ENCODE measurements around the gene TIMP1.
"Not testable (repeated sequence)": the region's sequence is repeated elsewhere in the genome, so short reads cannot be mapped to it uniquely, and the experiment has no call there.

TIMP1 gene

DNA sequence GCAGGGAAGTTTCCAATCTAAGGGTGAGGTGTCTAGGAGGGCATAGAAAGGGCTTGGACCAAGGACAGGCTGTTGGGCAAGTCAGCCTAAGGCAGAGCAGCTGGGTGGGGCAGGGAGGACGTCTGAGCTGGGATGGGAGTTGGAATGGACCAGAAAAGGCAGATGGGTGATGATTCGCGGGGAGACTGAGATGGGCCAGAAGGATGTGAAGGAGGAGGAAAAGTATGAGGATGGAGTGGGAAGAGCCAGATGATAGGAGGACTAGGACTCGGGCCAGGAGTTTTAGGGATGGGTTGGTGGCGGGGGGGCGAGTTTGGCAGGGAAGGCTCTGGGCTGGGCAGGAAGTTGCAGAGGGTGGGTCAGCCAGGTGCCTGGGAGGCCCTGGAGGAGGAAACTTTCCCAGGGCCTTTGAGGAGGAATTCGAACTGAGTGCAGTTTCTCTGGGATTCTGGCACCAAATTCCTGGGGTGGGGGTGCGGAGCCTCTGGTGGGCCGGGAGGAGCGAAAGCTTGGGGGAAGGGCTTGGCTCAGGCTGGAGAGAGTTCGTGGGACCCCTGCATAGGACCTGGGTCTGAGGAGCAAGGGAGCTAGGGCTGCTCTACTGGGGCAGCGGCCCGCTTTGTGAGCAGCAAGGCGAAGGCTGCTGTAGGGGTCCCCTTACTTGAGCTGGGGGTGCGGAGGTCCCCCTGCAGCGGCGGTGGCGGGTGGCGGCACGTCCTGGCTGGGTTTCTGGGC lies 8.7 kb upstream of the TIMP1 start:
- DNase-seq (ENCODE audit: low read depth), result no peak

DNA sequence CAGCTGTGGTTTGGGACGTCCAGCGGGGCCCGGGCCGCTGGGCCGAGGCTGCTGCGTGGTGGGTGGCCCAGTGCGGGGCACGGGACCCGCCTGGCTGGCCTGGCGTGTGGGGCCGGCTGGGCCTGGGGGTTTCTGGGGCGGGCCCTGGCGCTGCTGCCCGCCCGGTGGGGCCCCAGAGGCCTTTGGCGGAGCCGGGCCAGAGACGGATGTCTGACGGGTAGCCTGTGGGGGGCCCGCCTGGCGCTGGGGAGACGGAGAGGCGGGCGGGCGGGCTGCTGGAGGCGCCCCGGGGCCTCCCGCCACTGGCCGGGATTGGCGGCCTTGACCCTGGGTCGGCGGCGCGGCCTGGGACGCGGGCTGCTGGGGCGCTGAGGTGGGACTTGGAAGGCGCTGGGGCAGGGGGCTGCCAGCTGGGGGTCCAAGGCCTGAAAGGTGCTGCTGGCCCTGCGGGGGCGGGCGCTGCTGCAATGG lies 8.1 kb upstream of the TIMP1 start:
- no peak for DNase-seq (ENCODE audit: low read depth)

DNA sequence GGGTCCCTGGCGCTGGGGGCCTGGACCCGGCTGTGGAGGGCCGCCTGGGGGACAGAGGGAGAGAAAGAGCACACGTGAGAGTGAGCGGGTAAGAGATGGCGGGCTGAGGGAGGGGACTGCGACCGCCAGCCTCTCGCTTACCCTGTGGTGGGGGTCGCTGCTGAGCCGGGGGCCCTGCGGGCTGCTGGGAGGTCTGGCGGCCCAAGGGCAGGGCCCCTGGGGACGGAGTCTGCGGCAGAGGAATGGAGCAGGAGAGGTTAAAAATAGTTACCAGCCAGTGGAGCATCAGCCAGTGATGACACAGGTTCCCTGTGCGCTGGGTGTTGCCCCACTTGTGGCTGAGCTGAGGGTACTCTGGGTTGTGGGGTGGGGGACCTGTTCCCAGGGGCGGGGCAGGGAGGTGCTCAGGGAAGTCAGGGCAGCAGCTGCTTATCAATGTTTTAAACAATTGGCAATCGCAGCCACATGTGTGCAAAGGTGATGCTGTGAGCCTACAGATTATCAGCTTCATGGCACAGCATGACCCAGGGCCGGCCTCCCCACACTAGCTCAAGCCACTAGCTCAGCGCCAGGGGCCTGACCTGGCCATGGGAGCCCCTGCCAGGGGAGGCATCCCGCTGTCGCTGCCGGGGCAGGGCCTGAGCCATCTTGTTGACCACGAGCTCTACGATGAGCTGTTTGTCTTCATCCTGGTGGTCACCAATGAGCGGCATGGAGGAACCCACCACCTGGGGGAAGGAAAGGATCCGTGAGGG lies 7.5 kb upstream of the TIMP1 start:
- DNase-seq (ENCODE audit: low read depth), result no peak

DNA sequence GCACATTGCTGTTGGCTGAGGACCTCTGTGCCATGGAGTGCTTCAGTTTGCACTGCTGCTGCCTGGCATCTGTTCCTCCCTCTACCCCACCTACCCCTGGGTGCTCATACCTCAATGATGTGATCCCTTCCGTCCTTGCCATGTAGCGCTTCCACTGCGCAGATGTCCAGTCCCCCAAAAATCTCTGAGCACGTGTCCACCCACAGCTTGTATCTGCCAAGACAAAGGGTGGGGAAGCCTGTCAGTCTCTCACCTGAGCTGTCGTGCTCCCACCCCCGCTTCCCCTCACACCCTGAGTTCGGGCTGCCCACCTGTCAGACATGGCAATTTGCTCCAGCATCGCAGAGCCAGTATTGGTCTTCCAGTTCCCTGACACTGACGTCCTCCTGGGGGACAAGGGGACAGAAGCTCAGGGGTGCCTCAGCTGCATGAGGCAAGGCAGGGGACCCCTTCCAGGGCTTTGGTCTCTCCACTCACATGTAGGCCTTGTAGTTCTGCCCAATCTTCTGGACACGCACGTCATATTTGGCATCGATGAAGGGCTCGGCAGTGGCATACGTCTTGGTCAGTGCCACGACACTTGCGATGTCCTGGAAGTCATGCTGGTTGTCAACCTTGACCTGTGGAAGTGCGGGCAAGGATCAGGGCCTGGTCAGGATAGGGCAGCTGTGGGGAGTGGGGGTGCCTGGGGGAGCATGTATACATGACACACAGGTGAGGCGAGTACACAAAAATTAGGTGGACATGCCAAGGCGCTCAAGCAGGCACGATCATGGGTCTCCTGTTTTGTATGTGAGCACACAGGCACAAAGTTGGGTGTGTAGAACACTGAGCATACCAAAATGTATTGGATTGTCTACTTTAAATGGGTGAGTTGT lies 6.0 kb upstream of the TIMP1 start:
- DNase-seq (ENCODE audit: low read depth), result no peak

DNA sequence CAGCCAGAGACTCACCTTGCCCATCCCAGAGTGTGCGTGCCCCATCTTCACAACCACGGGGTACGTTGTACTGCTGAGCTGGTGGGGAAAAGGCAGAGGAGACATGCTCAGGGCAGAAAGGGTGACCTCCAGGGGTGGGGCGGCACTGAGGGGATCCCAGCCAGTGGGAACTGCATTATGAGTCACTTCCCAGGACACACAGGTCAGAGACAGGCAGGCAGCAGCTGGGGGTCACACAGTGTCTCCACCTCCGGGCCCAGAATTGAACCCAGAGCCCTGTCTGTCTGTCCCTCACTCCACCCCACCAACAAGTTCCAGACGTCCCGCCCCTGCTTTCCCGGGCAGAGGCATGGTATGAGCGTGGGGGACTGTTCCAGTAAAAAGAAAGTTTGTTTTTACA lies 4.8 kb upstream of the TIMP1 start:
- no peak for DNase-seq (ENCODE audit: low read depth)

DNA sequence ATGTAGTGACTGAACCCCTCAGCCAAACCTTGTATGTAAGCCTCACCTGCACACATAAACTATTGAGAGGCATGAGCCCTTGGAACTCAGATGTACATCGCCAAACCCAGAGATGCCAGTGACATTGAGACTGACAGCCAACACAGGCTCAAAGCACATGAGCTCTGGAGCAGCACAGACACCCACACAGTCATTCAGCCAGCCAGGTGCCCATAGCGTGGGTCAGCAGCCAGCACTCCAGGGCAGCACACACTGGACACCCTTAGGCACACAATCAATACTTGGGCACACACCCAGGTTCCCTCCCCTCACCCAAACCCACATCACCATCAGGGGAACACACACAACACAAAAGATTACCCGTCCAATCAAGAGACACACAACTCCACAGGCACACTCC lies 4.3 kb upstream of the TIMP1 start:
- no peak for DNase-seq (ENCODE audit: low read depth)

DNA sequence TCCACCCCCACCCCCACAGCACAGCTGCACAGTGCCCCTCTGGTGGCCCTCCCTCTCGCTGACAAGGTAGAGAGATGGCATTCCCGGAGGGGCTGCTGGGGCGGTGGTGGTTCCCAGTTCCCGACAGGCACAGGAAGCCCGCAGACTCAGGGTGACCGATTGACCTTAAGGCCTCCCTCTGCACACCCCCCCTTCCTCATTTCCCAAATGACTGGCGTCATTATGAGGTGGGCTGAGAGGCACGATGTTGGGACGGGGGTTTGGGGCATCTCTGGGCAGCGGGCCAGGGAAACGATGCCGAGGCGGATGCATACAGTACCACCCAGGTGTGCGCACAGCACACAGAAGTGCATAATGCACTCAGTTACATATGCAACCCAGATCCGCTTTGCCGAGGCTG lies 3.5 kb upstream of the TIMP1 start:
- DNase-seq (ENCODE audit: low read depth), result no peak

DNA sequence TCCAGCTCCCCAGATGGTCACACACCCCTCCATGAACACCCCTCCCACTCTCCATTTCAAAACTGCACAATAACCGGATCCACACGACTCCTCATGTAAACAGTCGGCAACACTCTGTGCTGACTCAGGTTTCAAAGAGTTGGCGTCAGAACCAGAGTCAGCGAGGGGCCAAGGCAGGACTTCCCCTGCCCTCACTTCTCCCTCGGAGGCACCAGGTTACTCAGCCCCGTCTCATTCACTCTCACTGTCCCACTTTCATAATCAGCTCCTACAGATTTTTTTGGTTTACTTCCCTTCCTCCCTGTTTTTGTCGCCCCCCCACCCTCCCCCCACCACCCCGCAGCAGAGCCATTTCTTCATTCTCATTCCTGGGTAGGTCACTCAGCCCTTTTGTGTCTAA lies 2.7 kb upstream of the TIMP1 start:
- no peak for DNase-seq (ENCODE audit: low read depth)

DNA sequence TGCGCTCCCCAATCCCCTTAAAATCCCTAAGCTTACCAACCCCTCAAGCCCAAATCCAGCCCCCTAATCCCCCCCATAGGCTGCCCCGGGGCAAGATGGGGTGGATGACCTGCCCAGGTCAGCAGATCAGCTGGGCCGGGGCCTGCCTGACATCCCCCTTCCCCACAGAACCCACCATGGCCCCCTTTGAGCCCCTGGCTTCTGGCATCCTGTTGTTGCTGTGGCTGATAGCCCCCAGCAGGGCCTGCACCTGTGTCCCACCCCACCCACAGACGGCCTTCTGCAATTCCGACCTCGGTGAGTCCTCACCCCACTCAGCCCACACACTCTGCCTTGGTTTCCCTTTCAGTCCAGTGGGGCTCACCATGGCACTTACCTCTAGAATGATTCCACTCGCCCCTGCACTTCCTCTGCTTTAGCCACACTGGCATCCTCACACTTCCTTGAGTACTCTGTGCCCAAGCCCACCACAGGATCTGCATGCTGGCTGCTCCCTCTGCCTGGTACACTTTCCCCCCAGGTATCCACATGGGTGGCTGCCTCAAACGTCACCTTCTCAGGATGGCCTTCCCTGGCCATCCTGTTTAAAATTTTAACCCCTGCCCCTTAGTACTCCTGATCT lies 1.1 kb downstream of the TIMP1 start:
- DNase-seq (ENCODE audit: low read depth), result no peak

DNA sequence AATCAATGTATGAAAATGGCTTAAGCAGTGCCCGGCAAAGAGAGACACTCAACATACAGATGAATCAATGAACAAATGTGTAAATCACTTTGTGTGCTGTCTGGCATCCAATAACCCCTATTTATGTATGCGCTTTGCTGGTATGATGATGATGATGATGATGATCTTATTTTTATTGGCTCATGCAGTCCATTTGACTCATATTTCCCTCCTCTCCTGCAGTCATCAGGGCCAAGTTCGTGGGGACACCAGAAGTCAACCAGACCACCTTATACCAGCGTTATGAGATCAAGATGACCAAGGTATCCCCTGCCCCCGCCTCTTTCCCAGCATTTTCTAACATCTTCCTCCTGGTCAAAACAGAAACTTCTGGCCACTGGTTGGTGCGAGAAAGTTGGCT lies 2.5 kb downstream of the TIMP1 start:
- DNase-seq (ENCODE audit: low read depth), result no peak

DNA sequence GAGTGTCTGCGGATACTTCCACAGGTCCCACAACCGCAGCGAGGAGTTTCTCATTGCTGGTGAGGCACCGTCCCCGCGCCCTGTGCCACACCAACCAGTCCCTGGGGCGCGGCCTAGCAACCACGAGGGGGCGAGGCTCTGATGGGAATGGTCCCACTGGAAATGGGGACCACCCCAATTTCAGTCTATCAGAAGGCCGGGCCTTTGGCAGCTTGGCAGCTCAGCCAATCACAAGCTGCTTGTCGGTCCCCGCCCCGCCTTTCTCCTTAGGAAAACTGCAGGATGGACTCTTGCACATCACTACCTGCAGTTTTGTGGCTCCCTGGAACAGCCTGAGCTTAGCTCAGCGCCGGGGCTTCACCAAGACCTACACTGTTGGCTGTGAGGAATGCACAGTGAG lies 3.0 kb downstream of the TIMP1 start:
- no peak for DNase-seq (ENCODE audit: low read depth)

DNA sequence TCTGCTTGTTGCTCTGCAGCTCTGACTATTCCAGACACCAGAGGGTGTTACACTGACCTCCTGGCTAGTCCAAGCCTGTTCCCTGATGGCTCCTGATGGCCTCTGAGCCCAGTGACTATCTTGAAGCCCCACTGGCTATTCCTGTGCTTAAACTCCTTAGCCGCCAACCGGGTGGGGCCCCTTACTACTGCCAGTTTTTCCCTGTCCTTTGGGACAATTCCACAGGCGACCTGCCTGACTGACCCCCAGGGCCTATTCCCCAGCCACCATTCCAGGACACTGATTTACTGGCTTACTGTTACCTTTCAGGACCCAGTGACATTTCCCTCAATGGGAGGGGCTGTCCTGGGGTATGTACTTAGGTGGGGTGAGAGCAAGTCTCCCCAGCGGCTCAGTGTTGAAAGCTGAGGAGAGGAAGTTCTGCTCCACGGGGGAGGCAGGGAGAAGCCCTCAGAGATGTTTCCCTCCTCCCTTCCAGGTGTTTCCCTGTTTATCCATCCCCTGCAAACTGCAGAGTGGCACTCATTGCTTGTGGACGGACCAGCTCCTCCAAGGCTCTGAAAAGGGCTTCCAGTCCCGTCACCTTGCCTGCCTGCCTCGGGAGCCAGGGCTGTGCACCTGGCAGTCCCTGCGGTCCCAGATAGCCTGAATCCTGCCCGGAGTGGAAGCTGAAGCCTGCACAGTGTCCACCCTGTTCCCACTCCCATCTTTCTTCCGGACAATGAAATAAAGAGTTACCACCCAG lies 4.0 kb downstream of the TIMP1 start:
- no peak for DNase-seq (ENCODE audit: low read depth)

DNA sequence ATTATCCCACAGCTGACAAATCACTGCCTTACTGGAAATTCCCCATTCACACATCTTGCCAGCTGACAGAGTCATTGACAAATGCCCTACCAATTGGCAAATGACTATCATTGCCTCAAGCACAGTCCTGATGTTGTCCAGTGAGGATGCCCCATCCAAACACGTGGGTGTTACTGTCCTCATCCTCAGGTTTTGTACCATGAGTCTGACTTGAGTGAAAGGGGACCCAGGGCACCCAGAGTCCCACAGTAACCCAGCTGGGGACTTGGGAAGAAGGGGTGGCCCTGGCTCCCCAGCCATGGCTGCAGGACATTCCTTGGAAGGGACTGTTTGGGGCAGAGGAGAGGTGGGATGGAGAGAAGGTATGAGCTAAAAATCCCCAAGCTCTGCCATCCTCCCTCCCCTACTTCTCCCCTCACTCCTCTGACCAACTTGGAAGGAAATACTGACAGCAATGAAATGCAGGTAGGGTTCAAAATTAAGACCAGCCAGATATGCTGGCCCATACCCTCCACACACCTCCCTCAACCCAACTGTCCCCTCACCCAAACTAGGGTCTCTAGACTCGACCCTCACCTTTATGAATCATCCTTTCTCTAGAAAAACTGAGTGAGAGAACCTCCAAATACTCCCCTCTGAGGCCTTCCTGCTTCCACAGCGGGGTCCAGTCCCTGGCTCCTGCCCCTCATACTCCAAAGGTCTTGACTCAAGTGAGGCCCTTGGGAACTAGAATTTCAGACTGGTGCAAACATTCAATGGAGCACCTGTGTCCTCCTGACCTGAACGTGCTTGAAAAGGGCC lies 5.1 kb downstream of the TIMP1 start:
- DNase-seq (ENCODE audit: low read depth), result no peak

DNA sequence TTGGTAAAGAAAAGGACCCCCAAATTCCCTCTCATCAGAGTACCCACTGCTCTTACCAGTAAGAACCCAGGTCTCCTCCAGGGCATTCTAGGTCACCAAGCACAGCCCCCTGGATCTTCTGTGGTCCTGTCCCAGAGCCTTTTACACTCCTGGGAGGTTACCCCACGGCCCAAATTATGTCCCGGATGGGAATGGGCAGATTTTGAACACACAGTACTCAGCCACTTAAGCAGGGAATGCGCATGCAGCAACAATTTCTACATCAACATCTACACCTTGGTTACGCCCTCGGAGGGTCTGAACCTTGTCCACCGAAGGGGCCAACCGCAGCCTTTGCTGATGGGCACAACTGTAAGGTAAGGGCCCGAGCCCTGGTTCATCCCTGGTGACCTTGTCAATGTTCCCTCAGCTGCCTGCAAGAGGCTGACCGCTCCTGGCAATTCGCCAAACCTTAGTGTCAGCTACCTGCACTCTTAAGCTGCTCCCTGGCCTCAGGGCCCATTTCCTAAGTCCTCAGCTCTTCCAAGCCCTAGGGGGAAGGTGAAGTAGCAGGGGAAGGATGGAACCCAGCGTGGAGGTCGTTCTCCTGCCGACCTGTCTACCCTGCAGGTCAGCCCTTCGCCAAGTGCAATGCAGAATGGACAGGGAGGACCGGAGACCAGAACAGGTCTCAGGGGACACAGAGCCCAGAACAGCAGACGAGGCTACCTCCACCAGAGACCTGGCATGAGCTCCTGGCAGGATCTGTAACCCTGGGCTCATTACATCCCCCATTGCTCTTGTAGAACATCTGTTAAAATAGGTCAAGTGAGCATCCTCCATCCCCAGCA lies 5.9 kb downstream of the TIMP1 start:
- no peak for DNase-seq (ENCODE audit: low read depth)

DNA sequence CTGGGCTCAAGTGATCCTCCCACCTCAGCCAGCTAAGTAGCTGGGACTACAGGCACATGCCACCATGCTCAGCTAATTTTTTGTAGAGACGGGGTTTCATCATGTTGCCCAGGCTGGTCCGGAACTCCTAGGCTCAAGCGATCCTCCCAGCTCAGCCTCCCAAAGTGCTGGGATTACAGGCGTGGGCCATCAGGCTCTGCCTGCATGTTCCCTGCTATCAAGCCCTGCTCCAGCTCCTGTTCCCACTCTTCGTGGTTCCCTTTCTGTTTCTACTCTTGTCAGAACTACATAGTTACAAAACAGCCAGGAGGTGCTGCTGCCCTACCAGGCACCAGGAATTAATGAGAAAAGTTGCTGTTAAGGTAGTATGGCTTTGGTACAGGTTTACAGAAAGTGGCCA lies 8.7 kb downstream of the TIMP1 start:
- DNase-seq (ENCODE audit: low read depth), result no peak

DNA sequence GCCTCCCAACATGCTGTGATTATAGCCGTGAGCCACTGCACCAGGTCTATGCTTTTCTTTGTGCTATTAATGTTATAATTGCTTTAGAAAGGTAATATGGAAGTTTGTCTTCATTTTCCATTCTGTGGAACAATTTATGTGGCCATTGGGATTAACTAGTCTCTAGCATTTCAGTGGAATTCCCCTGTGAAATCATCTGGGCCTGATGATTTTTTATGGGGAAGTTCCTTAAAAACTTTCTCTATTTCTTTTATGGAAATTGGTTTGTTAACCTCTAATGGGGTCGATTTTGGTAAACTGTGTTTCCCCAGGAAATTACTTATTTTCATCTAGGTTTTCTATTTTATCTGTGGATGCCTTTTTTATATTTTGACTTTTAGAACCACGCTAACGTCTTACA lies 11.3 kb downstream of the TIMP1 start:
- no peak for DNase-seq (ENCODE audit: low read depth)

DNA sequence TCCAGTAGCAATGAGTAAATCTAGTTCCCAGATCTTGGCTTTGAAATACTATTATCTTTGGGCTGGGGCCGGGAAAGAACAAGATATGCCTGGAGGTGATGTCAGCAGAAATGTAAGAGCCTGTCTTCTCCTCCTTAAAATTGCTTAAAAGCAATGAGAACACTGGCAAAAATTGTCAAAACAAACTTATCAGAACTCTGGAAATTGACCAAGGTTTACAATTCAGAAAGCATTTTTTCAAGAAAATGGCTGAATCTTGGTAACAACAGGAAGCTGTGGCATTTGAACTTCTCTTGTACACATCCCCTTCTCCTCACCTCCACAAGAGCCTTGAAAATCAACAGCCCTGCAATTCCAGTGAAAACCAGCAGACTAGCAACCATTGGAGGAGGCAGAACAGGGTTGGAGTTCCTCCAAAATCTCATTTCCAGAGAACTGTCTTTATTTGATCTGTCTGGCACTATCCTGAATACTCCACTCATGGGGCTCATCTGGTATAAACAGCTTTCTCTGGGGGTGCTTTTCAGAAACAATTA lies 13.5 kb downstream of the TIMP1 start:
- peak; percentile 69 for DNase-seq (ENCODE audit: low read depth)

DNA sequence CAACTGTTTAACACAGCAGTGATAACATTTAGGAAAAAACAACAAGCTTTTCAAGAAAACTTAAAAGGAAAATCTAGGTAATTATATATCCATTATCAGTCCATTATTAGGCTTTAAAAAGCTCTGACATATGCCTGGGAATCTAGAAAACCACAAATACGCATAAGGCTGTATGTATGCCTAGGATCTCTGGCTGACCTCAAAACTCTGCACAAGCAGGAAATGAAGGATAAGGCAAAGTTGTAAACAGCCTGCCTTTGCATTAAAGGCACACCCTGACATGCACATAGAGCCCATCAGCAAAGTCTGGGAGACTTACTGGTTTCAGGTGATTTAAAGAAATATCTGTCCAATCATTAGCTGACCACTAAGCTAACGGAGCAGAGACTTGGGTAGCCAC lies 14.0 kb downstream of the TIMP1 start:
- no peak for DNase-seq (ENCODE audit: low read depth)

DNA sequence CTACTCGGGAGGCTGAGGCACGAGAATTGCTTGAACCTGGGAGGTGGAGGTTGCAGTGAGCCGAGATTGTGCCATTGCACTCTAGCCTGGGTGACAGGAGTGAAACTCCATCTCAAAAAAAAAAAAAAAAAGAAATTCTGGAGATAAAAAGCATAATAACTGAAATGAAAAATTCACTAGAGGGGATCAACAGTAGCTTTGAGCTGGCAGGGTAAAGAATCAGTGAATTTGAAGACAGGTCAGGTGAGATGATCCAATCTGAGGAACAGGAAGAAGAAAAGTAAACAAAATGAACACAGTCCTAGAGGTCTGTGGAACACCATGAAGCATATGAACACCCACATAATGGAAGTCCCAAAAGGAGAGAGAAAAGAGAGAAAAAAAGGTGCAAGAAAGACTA lies 15.0 kb downstream of the TIMP1 start:
- DNase-seq (ENCODE audit: low read depth), result no peak

DNA sequence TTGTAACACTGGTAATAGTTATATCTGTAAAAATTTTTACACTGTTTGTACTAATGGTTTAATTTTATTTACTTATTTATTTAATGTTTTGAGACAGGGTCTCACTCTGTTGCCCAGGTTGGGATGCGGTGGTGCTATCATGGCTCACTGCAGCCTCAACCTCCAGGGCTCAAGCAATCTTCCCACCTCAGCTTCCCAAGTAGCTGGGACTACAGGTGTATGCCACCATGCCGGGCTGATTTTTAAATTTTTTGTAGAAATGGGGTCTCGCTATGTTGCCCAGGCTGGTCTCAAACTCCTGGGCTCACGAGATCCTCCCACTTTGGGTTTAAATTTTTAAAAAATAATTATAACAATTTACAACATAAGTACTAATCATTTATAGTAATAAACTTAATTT lies 20.9 kb downstream of the TIMP1 start:
- DNase-seq (ENCODE audit: low read depth), result not testable (repeated sequence)

Measured in fibroblast of the conjunctiva (primary cell).